ENCODE measurements around the gene CKLF.

GRCh38 chr16:66572356-66572755 lies 20.0 kb downstream of the CKLF start:
- TF ChIP-seq CTCF (IDR thresholded peaks at IDR 0.05) (no peak), POLR2A (IDR thresholded peaks at IDR 0.05) (no peak)
